Embryonic facial prominence (tissue), 1 donor: Measurements from ENCODE around the gene MAS1.
"Not testable (repeated sequence)": the region's sequence is repeated elsewhere in the genome, so short reads cannot be mapped to it uniquely, and the experiment has no call there.

Source experiments
- DNase-seq: peaks from one replicate; pipeline ENCODE4 v3.0.0-alpha.2; 2016; ENCODE audit errors: extremely low spot score

MAS1 gene

GRCh38 chr6:159919011-159919511, 28.3 kb downstream of the MAS1 start:
- no peak for DNase-seq

GRCh38 chr6:159919800-159920199, 29.0 kb downstream of the MAS1 start:
- DNase-seq = no peak

- not testable (repeated sequence) for DNase-seq
Measured at GRCh38 chr6:159924150-159924549, 33.4 kb downstream of the MAS1 start.

- DNase-seq = no peak
Measured at GRCh38 chr6:159926542-159927203, 35.9 kb downstream of the MAS1 start.

GRCh38 chr6:159929819-159930218, 39.0 kb downstream of the MAS1 start:
- DNase-seq = no peak

GRCh38 chr6:159931112-159931511, 40.3 kb downstream of the MAS1 start:
- DNase-seq = no peak

GRCh38 chr6:159931846-159932245, 41.1 kb downstream of the MAS1 start:
- DNase-seq = no peak

GRCh38 chr6:159933077-159933476, 42.3 kb downstream of the MAS1 start:
- DNase-seq = no peak

GRCh38 chr6:159934181-159934580, 43.4 kb downstream of the MAS1 start:
- no peak for DNase-seq

- DNase-seq = no peak
Measured at GRCh38 chr6:159935065-159935464, 44.3 kb downstream of the MAS1 start.

GRCh38 chr6:159935633-159936032, 44.8 kb downstream of the MAS1 start:
- no peak for DNase-seq

- no peak for DNase-seq
Measured at GRCh38 chr6:159939591-159940016, 48.8 kb downstream of the MAS1 start.
